Measurements from ENCODE around the gene IGF1R. TPM values are rescaled to one million over a fixed set of nuclear protein-coding genes. Genes with fewer than 3 reads are reported as not detected.
"Not testable (repeated sequence)": the region's sequence is repeated elsewhere in the genome, so short reads cannot be mapped to it uniquely, and the experiment has no call there.

The IGF1R gene
- polyA plus RNA-seq, 6 donors from 2014 or later, result 0.78 to 5.5 (median 3.3) TPM

- not testable (repeated sequence) for DNase-seq; H3K36me3 Mint-ChIP-seq; ATAC-seq (ENCODE audit: low read depth in 2 of 2); H3K4me3 Mint-ChIP-seq; H3K27me3 Mint-ChIP-seq; H3K4me1 Mint-ChIP-seq
- Mint-ChIP-seq H3K27ac (peak overlapping the region in 1 of 6 donors; percentile 67), H3K9me3 (peaks cover 0 to 10% (median 4%) of the 10 kb centered on the region in 7 donors)
These were observed 356.9 kb downstream of the IGF1R start for GRCh38 chr15:99004998-99005974.

- no peak overlapping the region for H3K27ac Mint-ChIP-seq
These were observed 357.8 kb downstream of the IGF1R start for GRCh38 chr15:99006146-99006545.

GRCh38 chr15:99006904-99007495, 358.7 kb downstream of the IGF1R start:
- peaks cover 0 to 4% (median 3%) of the 10 kb centered on the region in 3 donors for H3K4me1 Mint-ChIP-seq

More at GRCh38 chr15:99006146-99006545, 357.8 kb downstream of the IGF1R start:
- peaks cover 0 to 5% of the 10 kb centered on the region in 2 donors for H3K36me3 Mint-ChIP-seq
- H3K27me3 Mint-ChIP-seq, result peaks cover 3 to 10% (median 7%) of the 10 kb centered on the region in 3 donors
- ATAC-seq (ENCODE audit: low read depth in 2 of 2) (no peak), DNase-seq (no peak)
- H3K9me3 Mint-ChIP-seq, result peaks cover 0 to 10% (median 0%) of the 10 kb centered on the region in 7 donors
- H3K4me1 Mint-ChIP-seq, result peaks cover 0 to 4% (median 3%) of the 10 kb centered on the region in 3 donors
- H3K4me3 Mint-ChIP-seq, result no peak overlapping the region

GRCh38 chr15:99009741-99010330, 361.5 kb downstream of the IGF1R start:
- DNase-seq (no peak), ATAC-seq (ENCODE audit: low read depth in 2 of 2) (no peak)
- Mint-ChIP-seq H3K27ac (peak overlapping the region in 1 of 6 donors; percentile 2), H3K36me3 (peaks cover 0 to 5% of the 10 kb centered on the region in 2 donors), H3K4me1 (peaks cover 0 to 9% (median 3%) of the 10 kb centered on the region in 3 donors), H3K27me3 (peaks cover 7 to 16% (median 15%) of the 10 kb centered on the region in 3 donors), H3K4me3 (no peak overlapping the region), H3K9me3 (peaks cover 0 to 10% (median 0%) of the 10 kb centered on the region in 7 donors)

More at GRCh38 chr15:99006904-99007495, 358.7 kb downstream of the IGF1R start:
- Mint-ChIP-seq H3K4me3 (no peak overlapping the region), H3K27me3 (peaks cover 3 to 10% (median 7%) of the 10 kb centered on the region in 3 donors), H3K36me3 (peaks cover 0 to 5% of the 10 kb centered on the region in 2 donors), H3K9me3 (peaks cover 0 to 10% (median 0%) of the 10 kb centered on the region in 7 donors), H3K27ac (no peak overlapping the region)
- DNase-seq, result no peak
- ATAC-seq (ENCODE audit: low read depth in 2 of 2), result no peak

GRCh38 chr15:99010768-99011167, 362.4 kb downstream of the IGF1R start:
- H3K27ac Mint-ChIP-seq, result no peak overlapping the region
- ATAC-seq (ENCODE audit: low read depth in 2 of 2), result no peak
- peaks cover 0 to 5% of the 10 kb centered on the region in 2 donors for H3K36me3 Mint-ChIP-seq
- H3K4me1 Mint-ChIP-seq, result peaks cover 3 to 9% (median 3%) of the 10 kb centered on the region in 3 donors
- peaks cover 0 to 10% (median 0%) of the 10 kb centered on the region in 7 donors for H3K9me3 Mint-ChIP-seq
- H3K4me3 Mint-ChIP-seq, result no peak overlapping the region
- peaks cover 11 to 19% (median 18%) of the 10 kb centered on the region in 3 donors for H3K27me3 Mint-ChIP-seq
- no peak for DNase-seq

All from naive B cell (primary cell).